HL-60 (cell line): ENCODE measurements around the gene CAV3.

Source experiments
- DNase-seq, 2 experiments: peaks; one replicate each; pipeline ENCODE4 v3.0.0-alpha.2; 2010 to 2020; ENCODE audit warnings: low read depth in 1 of 2, low spot score in 1 of 2
- H3K27ac ChIP-seq: fragments of 250-450 bp; sonication (Bioruptor Pico); replicated peaks from 2 replicates; pipeline ENCODE4 v1.5.1; 2020; ENCODE audit warnings: mild to moderate bottlenecking, moderate library complexity
- H3K27me3 ChIP-seq: fragments of 250-450 bp; sonication (Bioruptor Pico); 2 replicates; pipeline ENCODE4 v1.5.1; 2021; ENCODE audit warnings: mild to moderate bottlenecking, moderate library complexity; ENCODE audit not compliant: insufficient read depth, poor library complexity, severe bottlenecking
- H3K4me3 ChIP-seq: replicated peaks from 2 replicates; pipeline ENCODE4 v1.5.1; 2011; ENCODE audit warnings: mild to moderate bottlenecking, control low read depth, low read length; ENCODE audit not compliant: insufficient read depth
- CTCF ChIP-seq: IDR thresholded peaks from one replicate; pipeline ENCODE4 v1.5.1; 2011; ENCODE audit warnings: low read length, control low read depth, inconsistent platforms; ENCODE audit not compliant: insufficient read depth
- GABPA ChIP-seq: IDR thresholded peaks from 2 replicates; pipeline ENCODE4 v1.6.1; 2012; ENCODE audit warnings: low read depth
- POLR2AphosphoS5 ChIP-seq: IDR thresholded peaks from 2 replicates; pipeline ENCODE4 v1.6.1; 2012; ENCODE audit warnings: low read depth
- SPI1 ChIP-seq: IDR thresholded peaks from 2 replicates; pipeline ENCODE4 v1.6.1; 2012; ENCODE audit warnings: low read depth, mild to moderate bottlenecking, borderline replicate concordance
- TF ChIP-seq, protein P1 (sequence below): IDR thresholded peaks from 2 replicates; pipeline ENCODE4 v1.6.1; 2012; ENCODE audit warnings: low read depth; ENCODE audit not compliant: insufficient replicate concordance

The CAV3 gene

DNA sequence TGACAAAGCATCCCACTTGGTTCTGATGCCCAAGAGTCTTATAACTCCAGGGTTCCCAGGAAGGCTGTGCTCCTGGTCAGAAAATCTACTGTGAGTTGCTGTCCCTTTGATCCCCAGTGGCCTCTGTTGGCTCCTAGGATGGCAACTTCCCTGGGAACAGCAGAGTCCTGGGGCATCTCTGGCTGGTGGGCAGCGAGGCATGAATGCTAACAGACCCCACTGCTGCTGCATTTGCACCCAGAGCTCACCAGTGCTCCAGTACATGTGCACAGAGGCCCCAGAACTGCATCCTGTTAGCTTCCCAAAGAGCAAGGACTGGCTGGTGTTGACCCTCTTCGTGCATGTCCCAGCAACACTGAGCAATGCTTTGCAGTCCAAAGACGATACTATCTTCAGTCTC is 15.7 kb downstream of the CAV3 start:
- TF ChIP-seq SPI1, result no peak
- TF ChIP-seq, protein P1, sequence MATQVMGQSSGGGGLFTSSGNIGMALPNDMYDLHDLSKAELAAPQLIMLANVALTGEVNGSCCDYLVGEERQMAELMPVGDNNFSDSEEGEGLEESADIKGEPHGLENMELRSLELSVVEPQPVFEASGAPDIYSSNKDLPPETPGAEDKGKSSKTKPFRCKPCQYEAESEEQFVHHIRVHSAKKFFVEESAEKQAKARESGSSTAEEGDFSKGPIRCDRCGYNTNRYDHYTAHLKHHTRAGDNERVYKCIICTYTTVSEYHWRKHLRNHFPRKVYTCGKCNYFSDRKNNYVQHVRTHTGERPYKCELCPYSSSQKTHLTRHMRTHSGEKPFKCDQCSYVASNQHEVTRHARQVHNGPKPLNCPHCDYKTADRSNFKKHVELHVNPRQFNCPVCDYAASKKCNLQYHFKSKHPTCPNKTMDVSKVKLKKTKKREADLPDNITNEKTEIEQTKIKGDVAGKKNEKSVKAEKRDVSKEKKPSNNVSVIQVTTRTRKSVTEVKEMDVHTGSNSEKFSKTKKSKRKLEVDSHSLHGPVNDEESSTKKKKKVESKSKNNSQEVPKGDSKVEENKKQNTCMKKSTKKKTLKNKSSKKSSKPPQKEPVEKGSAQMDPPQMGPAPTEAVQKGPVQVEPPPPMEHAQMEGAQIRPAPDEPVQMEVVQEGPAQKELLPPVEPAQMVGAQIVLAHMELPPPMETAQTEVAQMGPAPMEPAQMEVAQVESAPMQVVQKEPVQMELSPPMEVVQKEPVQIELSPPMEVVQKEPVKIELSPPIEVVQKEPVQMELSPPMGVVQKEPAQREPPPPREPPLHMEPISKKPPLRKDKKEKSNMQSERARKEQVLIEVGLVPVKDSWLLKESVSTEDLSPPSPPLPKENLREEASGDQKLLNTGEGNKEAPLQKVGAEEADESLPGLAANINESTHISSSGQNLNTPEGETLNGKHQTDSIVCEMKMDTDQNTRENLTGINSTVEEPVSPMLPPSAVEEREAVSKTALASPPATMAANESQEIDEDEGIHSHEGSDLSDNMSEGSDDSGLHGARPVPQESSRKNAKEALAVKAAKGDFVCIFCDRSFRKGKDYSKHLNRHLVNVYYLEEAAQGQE, result no peak
- TF ChIP-seq POLR2AphosphoS5, result no peak
- no peak for TF ChIP-seq GABPA
- TF ChIP-seq CTCF, result no peak
- peaks cover 3% of the 10 kb centered on the region for H3K27me3 ChIP-seq
- H3K27ac ChIP-seq, result no peak overlapping the region
- H3K4me3 ChIP-seq, result no peak overlapping the region
- DNase-seq, result no peak

GRCh38 chr3:8752832-8753231 is 19.2 kb downstream of the CAV3 start:
- DNase-seq, result no peak
- H3K4me3 ChIP-seq, result no peak overlapping the region
- H3K27ac ChIP-seq, result no peak overlapping the region
- peaks cover 3% of the 10 kb centered on the region for H3K27me3 ChIP-seq
- TF ChIP-seq SPI1 (no peak), GABPA (no peak), POLR2AphosphoS5 (no peak), CTCF (no peak)
- TF ChIP-seq, protein P1, result no peak

- Histone ChIP-seq H3K27me3 (peaks cover 2% of the 10 kb centered on the region), H3K4me3 (no peak overlapping the region), H3K27ac (no peak overlapping the region)
- TF ChIP-seq GABPA, result no peak
- no peak for TF ChIP-seq POLR2AphosphoS5
- TF ChIP-seq CTCF, result no peak
- no peak for TF ChIP-seq SPI1
- TF ChIP-seq, protein P1, result no peak
- DNase-seq, result no peak
These were observed 21.5 kb downstream of the CAV3 start for GRCh38 chr3:8755097-8755496.
